Measurements from ENCODE around the gene TSSC4.

GRCh38 chr11:2421226-2421994, 20.9 kb downstream of the TSSC4 start:
- no peak for TF ChIP-seq ZNF558 (tag by site-specific recombination; IDR thresholded peaks at IDR 0.05)
- no peak for TF ChIP-seq CTCF (tag by site-specific recombination; IDR thresholded peaks at IDR 0.05)
- no peak for TF ChIP-seq IKZF3 (tag by site-specific recombination; IDR thresholded peaks at IDR 0.05)
- no peak for TF ChIP-seq ZFP41 (tag by site-specific recombination; IDR thresholded peaks at IDR 0.05; ENCODE audit: borderline replicate concordance)
- no peak for TF ChIP-seq ZNF26 (tag by site-specific recombination; IDR thresholded peaks at IDR 0.05)
- TF ChIP-seq ZNF658 (tag by site-specific recombination; IDR thresholded peaks at IDR 0.05) = no peak
- TF ChIP-seq ZNF791 (tag by site-specific recombination; IDR thresholded peaks at IDR 0.05) = no peak
- TF ChIP-seq ZNF23 (tag by site-specific recombination; IDR thresholded peaks at IDR 0.05; ENCODE audit: borderline replicate concordance) = no peak
- TF ChIP-seq ZNF274 (IDR thresholded peaks at IDR 0.05; ENCODE audit: low read length) = no peak
- TF ChIP-seq ZNF274 (tag by site-specific recombination; IDR thresholded peaks at IDR 0.05; ENCODE audit: borderline replicate concordance) = no peak
- TF ChIP-seq SP2 (tag by site-specific recombination; IDR thresholded peaks at IDR 0.05) = no peak
- TF ChIP-seq ZNF529 (tag by site-specific recombination; IDR thresholded peaks at IDR 0.05; ENCODE audit: insufficient replicate concordance) = no peak
